HEK293 (cell line): ENCODE results near the gene FAM83D.

Source experiments
- BCL11A ChIP-seq: fragments of 450-650 bp; formaldehyde crosslinking; IDR thresholded peaks from 2 replicates; pipeline ENCODE4 v1.5.1; 2016; ENCODE audit warnings: low read depth, missing biosample characterization, missing genetic modification characterization
- EGR2 ChIP-seq: fragments of 450-650 bp; formaldehyde crosslinking; IDR thresholded peaks from 2 replicates; pipeline ENCODE4 v1.5.1; 2016; ENCODE audit warnings: low read depth, missing biosample characterization, missing genetic modification characterization
- GLI4 ChIP-seq: fragments of 450-650 bp; formaldehyde crosslinking; IDR thresholded peaks from 2 replicates; pipeline ENCODE4 v1.5.1; 2016; ENCODE audit warnings: missing biosample characterization, missing genetic modification characterization
- HOXC10 ChIP-seq: sonication (generic); formaldehyde crosslinking; IDR thresholded peaks from 2 replicates; pipeline ENCODE4 v1.8.1; 2023; ENCODE audit warnings: mild to moderate bottlenecking, missing genetic modification reagents
- INSM2 ChIP-seq: fragments of 450-650 bp; formaldehyde crosslinking; IDR thresholded peaks from 2 replicates; pipeline ENCODE4 v1.5.1; 2016; ENCODE audit warnings: missing biosample characterization, missing genetic modification characterization
- KLF10 ChIP-seq: fragments of 450-650 bp; IDR thresholded peaks from 2 replicates; pipeline ENCODE4 v1.5.1; 2018; ENCODE audit warnings: missing biosample characterization, mild to moderate bottlenecking, missing genetic modification characterization
- MEIS1 ChIP-seq: sonication (generic); formaldehyde crosslinking; IDR thresholded peaks from 2 replicates; pipeline ENCODE4 v1.8.1; 2022; ENCODE audit warnings: missing genetic modification reagents, mild to moderate bottlenecking, borderline replicate concordance
- SALL2 ChIP-seq: fragments of 450-650 bp; formaldehyde crosslinking; IDR thresholded peaks from 2 replicates; pipeline ENCODE4 v1.5.0; 2017; ENCODE audit warnings: missing biosample characterization, mild to moderate bottlenecking, missing genetic modification characterization, borderline replicate concordance
- SP7 ChIP-seq: fragments of 450-650 bp; formaldehyde crosslinking; IDR thresholded peaks from 2 replicates; pipeline ENCODE4 v1.5.1; 2016; ENCODE audit warnings: missing biosample characterization, missing genetic modification characterization
- YY1 ChIP-seq: fragments of 450-650 bp; formaldehyde crosslinking; IDR thresholded peaks from 2 replicates; pipeline ENCODE4 v1.5.1; 2018; ENCODE audit warnings: missing biosample characterization, missing genetic modification characterization
- YY2 ChIP-seq: fragments of 450-650 bp; formaldehyde crosslinking; IDR thresholded peaks from 2 replicates; pipeline ENCODE4 v1.5.1; 2016; ENCODE audit warnings: missing biosample characterization, missing genetic modification characterization
- ZBTB20 ChIP-seq: fragments of 450-650 bp; formaldehyde crosslinking; IDR thresholded peaks from 2 replicates; pipeline ENCODE4 v1.5.1; 2016; ENCODE audit warnings: missing biosample characterization, missing genetic modification characterization
- ZBTB26 ChIP-seq: fragments of 450-650 bp; formaldehyde crosslinking; optimal IDR thresholded peaks from 2 replicates; pipeline ENCODE3; 2016; ENCODE audit warnings: missing biosample characterization, mild to moderate bottlenecking, missing genetic modification characterization
- ZBTB8A ChIP-seq: fragments of 450-650 bp; formaldehyde crosslinking; IDR thresholded peaks from 2 replicates; pipeline ENCODE4 v1.5.1; 2016; ENCODE audit warnings: missing biosample characterization, missing genetic modification characterization
- ZFP69B ChIP-seq: fragments of 450-650 bp; formaldehyde crosslinking; IDR thresholded peaks from 2 replicates; pipeline ENCODE4 v1.5.1; 2016; ENCODE audit warnings: missing biosample characterization, missing genetic modification characterization
- ZNF19 ChIP-seq: fragments of 450-650 bp; formaldehyde crosslinking; IDR thresholded peaks from 2 replicates; pipeline ENCODE4; 2016; ENCODE audit warnings: missing biosample characterization, missing genetic modification characterization, low read depth
- ZNF239 ChIP-seq: fragments of 450-650 bp; formaldehyde crosslinking; IDR thresholded peaks from 2 replicates; pipeline ENCODE4 v1.5.1; 2016; ENCODE audit warnings: missing biosample characterization, missing genetic modification characterization
- ZNF26 ChIP-seq: fragments of 450-650 bp; formaldehyde crosslinking; IDR thresholded peaks from 2 replicates; pipeline ENCODE4 v1.5.1; 2016; ENCODE audit warnings: missing biosample characterization, missing genetic modification characterization
- ZNF292 ChIP-seq: fragments of 450-650 bp; formaldehyde crosslinking; IDR thresholded peaks from 2 replicates; pipeline ENCODE4 v1.5.1; 2016; ENCODE audit warnings: low read depth, missing biosample characterization, missing genetic modification characterization, borderline replicate concordance
- ZNF302 ChIP-seq: fragments of 450-650 bp; formaldehyde crosslinking; IDR thresholded peaks from 2 replicates; pipeline ENCODE4 v1.5.1; 2016; ENCODE audit warnings: missing biosample characterization, missing genetic modification characterization, low read depth
- ZNF362 ChIP-seq: fragments of 450-650 bp; formaldehyde crosslinking; IDR thresholded peaks from 2 replicates; pipeline ENCODE4 v1.5.1; 2016; ENCODE audit warnings: missing biosample characterization, missing genetic modification characterization
- ZNF398 ChIP-seq: fragments of 450-650 bp; formaldehyde crosslinking; IDR thresholded peaks from 2 replicates; pipeline ENCODE4 v1.5.1; 2017; ENCODE audit warnings: missing biosample characterization, missing genetic modification characterization
- ZNF510 ChIP-seq: fragments of 450-650 bp; formaldehyde crosslinking; IDR thresholded peaks from 2 replicates; pipeline ENCODE4 v1.5.1; 2018; ENCODE audit warnings: mild to moderate bottlenecking, missing genetic modification characterization, missing biosample characterization; ENCODE audit not compliant: insufficient replicate concordance
- ZNF514 ChIP-seq: fragments of 450-650 bp; formaldehyde crosslinking; IDR thresholded peaks from 2 replicates; pipeline ENCODE4 v1.5.1; 2016; ENCODE audit warnings: missing biosample characterization, missing genetic modification characterization
- ZNF529 ChIP-seq: fragments of 450-650 bp; formaldehyde crosslinking; IDR thresholded peaks from 2 replicates; pipeline ENCODE4 v1.5.1; 2017; ENCODE audit warnings: missing genetic modification characterization, missing biosample characterization; ENCODE audit not compliant: insufficient replicate concordance
- ZNF585B ChIP-seq: fragments of 450-650 bp; formaldehyde crosslinking; IDR thresholded peaks from 2 replicates; pipeline ENCODE4 v1.5.1; 2016; ENCODE audit warnings: missing biosample characterization, missing genetic modification characterization
- ZNF621 ChIP-seq: fragments of 450-650 bp; formaldehyde crosslinking; IDR thresholded peaks from 2 replicates; pipeline ENCODE4 v1.5.1; 2017; ENCODE audit warnings: missing biosample characterization, missing genetic modification characterization
- ZNF654 ChIP-seq: fragments of 450-650 bp; formaldehyde crosslinking; IDR thresholded peaks from 2 replicates; pipeline ENCODE4 v1.5.1; 2016; ENCODE audit warnings: low read depth, missing biosample characterization, missing genetic modification characterization
- ZNF664 ChIP-seq: fragments of 450-650 bp; formaldehyde crosslinking; IDR thresholded peaks from 2 replicates; pipeline ENCODE4 v1.5.1; 2016; ENCODE audit warnings: missing biosample characterization, missing genetic modification characterization
- ZSCAN16 ChIP-seq: fragments of 450-650 bp; formaldehyde crosslinking; IDR thresholded peaks from 2 replicates; pipeline ENCODE4 v1.5.1; 2016; ENCODE audit warnings: missing biosample characterization, missing genetic modification characterization
- ZSCAN5A ChIP-seq: fragments of 450-650 bp; formaldehyde crosslinking; IDR thresholded peaks from 2 replicates; pipeline ENCODE4 v1.5.1; 2016; ENCODE audit warnings: missing biosample characterization, missing genetic modification characterization

FAM83D gene

GRCh38 chr20:38962044-38962927 lies 36.1 kb downstream of the FAM83D start, which contains the start of gene DHX35 (continued):
- peak; percentile 62; the same call in 1 of the 2 replicates for TF ChIP-seq SP7
- TF ChIP-seq ZSCAN5A (tag by site-specific recombination): no peak
- no peak for TF ChIP-seq ZNF510 (tag by site-specific recombination)
- no peak for TF ChIP-seq ZNF664 (tag by site-specific recombination)
- peak; percentile 83 for TF ChIP-seq ZBTB26 (tag by site-specific recombination)
- no peak for TF ChIP-seq SALL2
- TF ChIP-seq ZNF398: no peak
- TF ChIP-seq ZNF239 (tag by site-specific recombination): no peak
- no peak for TF ChIP-seq ZNF292
- no peak for TF ChIP-seq ZNF514
- TF ChIP-seq MEIS1 (CRISPR knock-in tag): no peak
- 0 out of 2 replicates have a peak, but pooled peaks have one; percentile 15 for TF ChIP-seq ZBTB8A (tag by site-specific recombination)
- TF ChIP-seq GLI4 (tag by site-specific recombination): no peak
- TF ChIP-seq ZNF529: no peak
- TF ChIP-seq ZNF26 (tag by site-specific recombination): no peak
- TF ChIP-seq ZSCAN16 (tag by site-specific recombination): no peak
- TF ChIP-seq YY1 (tag by site-specific recombination): peak; percentile 91
- 0 out of 2 replicates have a peak, but pooled peaks have one; percentile 28 for TF ChIP-seq ZFP69B (tag by site-specific recombination)
- no peak for TF ChIP-seq ZNF621 (tag by site-specific recombination)
- TF ChIP-seq ZNF362 (tag by site-specific recombination): no peak
- peak; percentile 86 for TF ChIP-seq EGR2 (tag by site-specific recombination)
- TF ChIP-seq ZNF654 (tag by site-specific recombination): 0 out of 2 replicates have a peak, but pooled peaks have one; percentile 3
- no peak for TF ChIP-seq INSM2 (tag by site-specific recombination)
- no peak for TF ChIP-seq ZNF19 (tag by site-specific recombination)
- TF ChIP-seq BCL11A (tag by site-specific recombination): no peak
- no peak for TF ChIP-seq ZNF302
- TF ChIP-seq KLF10 (tag by site-specific recombination): peak; percentile 95
- no peak for TF ChIP-seq ZNF585B (tag by site-specific recombination)
- TF ChIP-seq HOXC10 (CRISPR knock-in tag): no peak
- no peak; the same call in 1 of the 2 replicates for TF ChIP-seq ZBTB20
- TF ChIP-seq YY2 (tag by site-specific recombination): peak; percentile 93
